GM12891 (cell line): ENCODE data around the gene TANC1.

Experiments
- PAX5 ChIP-seq: IDR thresholded peaks from 2 replicates; pipeline ENCODE4 v1.6.1; 2011; ENCODE audit warnings: low read length, moderate library complexity, mild to moderate bottlenecking; ENCODE audit not compliant: insufficient read depth, severe bottlenecking
- POLR2A ChIP-seq: IDR thresholded peaks from 2 replicates; pipeline ENCODE4 v1.6.1; 2011; ENCODE audit warnings: low read depth, low read length, control low read depth
- POLR2AphosphoS5 ChIP-seq: IDR thresholded peaks from 2 replicates; pipeline ENCODE4 v1.6.1; 2011; ENCODE audit warnings: low read depth, low read length, control low read depth
- POU2F2 ChIP-seq: IDR thresholded peaks from 2 replicates; pipeline ENCODE4 v1.6.1; 2011; ENCODE audit warnings: low read depth, mild to moderate bottlenecking, control low read depth, low read length, moderate library complexity
- SPI1 ChIP-seq: IDR thresholded peaks from 2 replicates; pipeline ENCODE4 v1.6.1; 2011; ENCODE audit warnings: low read depth, low read length, control low read depth
- TAF1 ChIP-seq: IDR thresholded peaks from 2 replicates; pipeline ENCODE4 v1.6.1; 2011; ENCODE audit warnings: low read depth, low read length, control low read depth

DNA sequence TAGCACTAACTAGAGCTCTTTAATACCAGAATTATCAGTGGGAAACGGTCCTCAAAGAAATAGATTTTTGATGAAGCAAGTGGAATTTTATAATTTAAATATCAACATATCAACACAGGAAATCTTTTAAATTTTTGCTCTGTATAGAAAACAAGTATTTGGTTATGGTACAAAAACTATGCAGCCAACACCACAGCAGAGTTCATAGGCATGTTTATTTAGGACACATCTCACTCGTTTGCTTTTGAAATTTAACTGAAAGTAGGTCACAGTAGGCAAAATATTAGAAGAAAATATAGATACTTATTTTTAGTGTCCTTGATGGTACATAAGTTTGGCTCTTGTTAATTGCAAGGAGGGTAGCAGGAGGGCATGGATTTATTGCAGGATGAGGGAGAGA lies 34.3 kb upstream of the TANC1 start:
- no peak for TF ChIP-seq TAF1
- TF ChIP-seq POLR2AphosphoS5, result no peak
- no peak for TF ChIP-seq SPI1
- TF ChIP-seq POLR2A, result no peak
- no peak for TF ChIP-seq PAX5
- TF ChIP-seq POU2F2, result no peak
